ENCODE data around the gene TMBIM1.

The TMBIM1 gene

DNA sequence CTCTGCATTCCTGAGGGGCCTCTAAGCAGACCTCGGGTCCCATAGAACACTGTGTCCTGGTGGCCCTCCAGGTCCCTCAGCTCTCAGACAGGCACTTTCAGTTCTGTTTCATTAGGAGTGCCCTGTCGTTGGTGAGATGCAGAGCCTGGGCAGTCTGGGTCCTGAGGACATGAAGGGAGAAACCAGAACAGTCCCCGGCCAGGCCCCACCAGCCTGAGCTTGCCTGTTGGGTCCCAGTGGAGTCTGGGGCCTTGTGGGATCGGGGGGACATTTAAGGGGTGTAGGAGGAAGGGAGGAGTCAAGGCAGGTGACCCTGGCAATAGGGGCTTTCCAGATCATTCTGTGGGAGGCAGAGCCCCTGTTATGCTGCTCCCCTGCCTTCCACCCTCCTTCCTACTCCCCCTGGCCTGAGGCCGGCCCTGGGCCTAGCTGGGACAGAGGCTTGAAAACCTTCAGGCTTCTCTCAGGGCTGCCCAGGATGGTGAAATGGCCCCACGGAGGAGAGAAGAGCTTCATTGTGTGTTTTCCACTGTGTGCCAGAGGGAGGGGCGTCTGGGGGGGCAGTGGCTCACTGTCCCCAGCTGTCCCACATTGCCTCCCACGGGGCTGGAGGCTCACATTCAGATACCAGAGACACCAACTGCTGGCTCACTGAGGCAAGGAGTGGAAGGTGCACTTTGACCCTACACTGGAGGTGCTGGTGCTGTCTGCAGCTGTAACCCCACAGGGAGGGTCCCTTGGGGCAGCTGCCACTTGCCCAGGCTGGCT is 37.7 kb upstream of the TMBIM1 start:
- Histone ChIP-seq H3K4me3 (replicated peaks; ENCODE audit: insufficient read depth, low read length) (no peak overlapping the region), H3K27ac (replicated peaks) (peak overlapping the region; percentile 57), H3K27me3 (ENCODE audit: insufficient read depth, poor library complexity, severe bottlenecking) (no peaks in the 10 kb centered on the region)
- DNase-seq (ENCODE audit: low read depth in 1 of 2, low spot score in 1 of 2), result no peak
- TF ChIP-seq, protein P1, sequence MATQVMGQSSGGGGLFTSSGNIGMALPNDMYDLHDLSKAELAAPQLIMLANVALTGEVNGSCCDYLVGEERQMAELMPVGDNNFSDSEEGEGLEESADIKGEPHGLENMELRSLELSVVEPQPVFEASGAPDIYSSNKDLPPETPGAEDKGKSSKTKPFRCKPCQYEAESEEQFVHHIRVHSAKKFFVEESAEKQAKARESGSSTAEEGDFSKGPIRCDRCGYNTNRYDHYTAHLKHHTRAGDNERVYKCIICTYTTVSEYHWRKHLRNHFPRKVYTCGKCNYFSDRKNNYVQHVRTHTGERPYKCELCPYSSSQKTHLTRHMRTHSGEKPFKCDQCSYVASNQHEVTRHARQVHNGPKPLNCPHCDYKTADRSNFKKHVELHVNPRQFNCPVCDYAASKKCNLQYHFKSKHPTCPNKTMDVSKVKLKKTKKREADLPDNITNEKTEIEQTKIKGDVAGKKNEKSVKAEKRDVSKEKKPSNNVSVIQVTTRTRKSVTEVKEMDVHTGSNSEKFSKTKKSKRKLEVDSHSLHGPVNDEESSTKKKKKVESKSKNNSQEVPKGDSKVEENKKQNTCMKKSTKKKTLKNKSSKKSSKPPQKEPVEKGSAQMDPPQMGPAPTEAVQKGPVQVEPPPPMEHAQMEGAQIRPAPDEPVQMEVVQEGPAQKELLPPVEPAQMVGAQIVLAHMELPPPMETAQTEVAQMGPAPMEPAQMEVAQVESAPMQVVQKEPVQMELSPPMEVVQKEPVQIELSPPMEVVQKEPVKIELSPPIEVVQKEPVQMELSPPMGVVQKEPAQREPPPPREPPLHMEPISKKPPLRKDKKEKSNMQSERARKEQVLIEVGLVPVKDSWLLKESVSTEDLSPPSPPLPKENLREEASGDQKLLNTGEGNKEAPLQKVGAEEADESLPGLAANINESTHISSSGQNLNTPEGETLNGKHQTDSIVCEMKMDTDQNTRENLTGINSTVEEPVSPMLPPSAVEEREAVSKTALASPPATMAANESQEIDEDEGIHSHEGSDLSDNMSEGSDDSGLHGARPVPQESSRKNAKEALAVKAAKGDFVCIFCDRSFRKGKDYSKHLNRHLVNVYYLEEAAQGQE (IDR thresholded peaks at IDR 0.05; ENCODE audit: insufficient replicate concordance, low read depth), result no peak
- TF ChIP-seq SPI1 (IDR thresholded peaks at IDR 0.05; ENCODE audit: borderline replicate concordance, low read depth), result no peak
- TF ChIP-seq POLR2AphosphoS5 (IDR thresholded peaks at IDR 0.05; ENCODE audit: low read depth), result no peak
- TF ChIP-seq CTCF (IDR thresholded peaks at IDR 0.05; ENCODE audit: insufficient read depth, low read length), result no peak
- TF ChIP-seq GABPA (IDR thresholded peaks at IDR 0.05; ENCODE audit: low read depth), result no peak

- Histone ChIP-seq H3K27ac (replicated peaks) (peak overlapping the region; percentile 57), H3K4me3 (replicated peaks; ENCODE audit: insufficient read depth, low read length) (no peak overlapping the region), H3K27me3 (ENCODE audit: insufficient read depth, poor library complexity, severe bottlenecking) (no peaks in the 10 kb centered on the region)
- no peak for DNase-seq (ENCODE audit: low read depth in 1 of 2, low spot score in 1 of 2)
- TF ChIP-seq POLR2AphosphoS5 (IDR thresholded peaks at IDR 0.05; ENCODE audit: low read depth) (no peak), GABPA (IDR thresholded peaks at IDR 0.05; ENCODE audit: low read depth) (no peak), CTCF (IDR thresholded peaks at IDR 0.05; ENCODE audit: insufficient read depth, low read length) (no peak), SPI1 (IDR thresholded peaks at IDR 0.05; ENCODE audit: borderline replicate concordance, low read depth) (no peak)
- TF ChIP-seq, protein P1 (IDR thresholded peaks at IDR 0.05; ENCODE audit: insufficient replicate concordance, low read depth), result no peak
Measured at GRCh38 chr2:218329027-218329825, 36.9 kb upstream of the TMBIM1 start.

GRCh38 chr2:218328294-218328693 is 36.0 kb upstream of the TMBIM1 start:
- peak overlapping the region; percentile 68 for H3K27ac ChIP-seq (replicated peaks)
- TF ChIP-seq POLR2AphosphoS5 (IDR thresholded peaks at IDR 0.05; ENCODE audit: low read depth) (no peak), SPI1 (IDR thresholded peaks at IDR 0.05; ENCODE audit: borderline replicate concordance, low read depth) (no peak), CTCF (IDR thresholded peaks at IDR 0.05; ENCODE audit: insufficient read depth, low read length) (no peak), GABPA (IDR thresholded peaks at IDR 0.05; ENCODE audit: low read depth) (no peak)
- TF ChIP-seq, protein P1 (IDR thresholded peaks at IDR 0.05; ENCODE audit: insufficient replicate concordance, low read depth), result no peak

More at GRCh38 chr2:218328294-218328693, 36.0 kb upstream of the TMBIM1 start:
- no peaks in the 10 kb centered on the region for H3K27me3 ChIP-seq (ENCODE audit: insufficient read depth, poor library complexity, severe bottlenecking)
- DNase-seq (ENCODE audit: low read depth in 1 of 2, low spot score in 1 of 2), result no peak
- H3K4me3 ChIP-seq (replicated peaks; ENCODE audit: insufficient read depth, low read length), result no peak overlapping the region

Data from HL-60 (cell line).